Neural cell (in vitro differentiated cells): ENCODE measurements around the gene GAREM1. TPM values are rescaled to one million over a fixed set of nuclear protein-coding genes. Genes with fewer than 3 reads are reported as not detected.

ENCODE experiments used
- H2AFZ ChIP-seq: fragments of 200-600, 300-800 bp; sonication (generic), shearing (Covaris generic); 2 replicates; pipeline ENCODE4 v1.6.0; 2014; ENCODE audit warnings: low read depth, mild to moderate bottlenecking, antibody characterized with exemption, low read length, moderate library complexity
- H3F3A ChIP-seq: fragments of 200-600 bp; shearing (Covaris generic); 2 replicates; pipeline ENCODE4 v1.6.1; 2016; ENCODE audit warnings: mild to moderate bottlenecking, moderate library complexity, mixed read lengths, antibody characterized with exemption, low read length; ENCODE audit not compliant: insufficient read depth, poor library complexity, severe bottlenecking
- H3K27ac ChIP-seq: fragments of 200-600, 300-800 bp; sonication (generic), shearing (Covaris generic); 2 replicates; pipeline ENCODE4 v1.5.1; 2014; ENCODE audit warnings: mild to moderate bottlenecking, low read length, moderate library complexity
- H3K27me3 ChIP-seq: fragments of 300-800, 200-600 bp; sonication (generic), shearing (Covaris generic); 2 replicates; pipeline ENCODE4 v1.6.0; 2014; ENCODE audit warnings: mild to moderate bottlenecking, low read depth, low read length, moderate library complexity; ENCODE audit not compliant: insufficient read depth
- H3K36me3 ChIP-seq: fragments of 300-800, 200-600 bp; sonication (generic), shearing (Covaris generic); 2 replicates; pipeline ENCODE4 v1.5.1; 2014; ENCODE audit warnings: mild to moderate bottlenecking, antibody characterized with exemption, low read length, moderate library complexity; ENCODE audit not compliant: insufficient read depth
- H3K4me2 ChIP-seq: fragments of 300-800, 200-600 bp; sonication (generic), shearing (Covaris generic); 2 replicates; pipeline ENCODE4 v1.6.0; 2014; ENCODE audit warnings: mild to moderate bottlenecking, low read length
- H3K4me3 ChIP-seq: fragments of 300-800, 200-600 bp; sonication (generic), shearing (Covaris generic); 2 replicates; pipeline ENCODE4 v1.5.1; 2014; ENCODE audit warnings: mild to moderate bottlenecking, low read length, moderate library complexity
- H3K79me2 ChIP-seq: fragments of 200-600 bp; shearing (Covaris generic); replicated peaks from 2 replicates; pipeline ENCODE4 v1.6.0; 2014; ENCODE audit warnings: mild to moderate bottlenecking, low read length, moderate library complexity; ENCODE audit not compliant: insufficient read depth
- H3K9ac ChIP-seq: fragments of 300-800, 200-600 bp; sonication (generic), shearing (Covaris generic); 2 replicates; pipeline ENCODE4 v1.6.1; 2016; ENCODE audit warnings: mild to moderate bottlenecking, low read length, mixed read lengths
- H3K9me2 ChIP-seq: fragments of 200-600 bp; shearing (Covaris generic); 2 replicates; pipeline ENCODE4 v1.6.1; 2016; ENCODE audit warnings: mild to moderate bottlenecking, low read length, mixed read lengths; ENCODE audit not compliant: insufficient read depth
- H3K9me3 ChIP-seq: fragments of 200-600, 300-800 bp; sonication (generic), shearing (Covaris generic); 2 replicates; pipeline ENCODE4 v1.6.1; 2016; ENCODE audit warnings: mild to moderate bottlenecking, mixed run types, low read length, moderate library complexity, mixed read lengths
- H4K20me1 ChIP-seq: fragments of 200-600 bp; shearing (Covaris generic); 2 replicates; pipeline ENCODE4 v1.6.1; 2016; ENCODE audit warnings: mild to moderate bottlenecking, mixed run types; ENCODE audit not compliant: insufficient read depth
- EP300 ChIP-seq: fragments of 450-650 bp; conservative IDR thresholded peaks from 2 replicates; pipeline ENCODE4 v1.6.1; 2014; ENCODE audit warnings: antibody characterized with exemption, mild to moderate bottlenecking, moderate library complexity; ENCODE audit not compliant: poor library complexity, severe bottlenecking
- EZH2 ChIP-seq: fragments of 200-600, 300-800 bp; shearing (Covaris generic), sonication (generic); IDR thresholded peaks from 2 replicates; pipeline ENCODE4 v1.6.1; 2014; ENCODE audit warnings: antibody characterized with exemption, low read length, borderline replicate concordance, mild to moderate bottlenecking; ENCODE audit not compliant: insufficient read depth, poor library complexity, severe bottlenecking
- MXI1 ChIP-seq: fragments of 450-650 bp; conservative IDR thresholded peaks from 2 replicates; pipeline ENCODE4 v1.6.1; 2014; ENCODE audit warnings: antibody characterized with exemption, mild to moderate bottlenecking; ENCODE audit not compliant: poor library complexity, severe bottlenecking
- POLR2AphosphoS5 ChIP-seq: IDR thresholded peaks from 2 replicates; pipeline ENCODE4 v1.6.1; 2012
- RAD21 ChIP-seq: fragments of 450-650 bp; conservative IDR thresholded peaks from 2 replicates; pipeline ENCODE4 v1.6.1; 2014; ENCODE audit warnings: antibody characterized with exemption, mild to moderate bottlenecking, moderate library complexity
- SMC3 ChIP-seq: fragments of 450-650 bp; conservative IDR thresholded peaks from 2 replicates; pipeline ENCODE4 v1.6.1; 2014; ENCODE audit warnings: antibody characterized with exemption, mild to moderate bottlenecking, moderate library complexity; ENCODE audit not compliant: poor library complexity
- TAF1 ChIP-seq: IDR thresholded peaks from 2 replicates; pipeline ENCODE4 v1.6.1; 2012; ENCODE audit warnings: low read depth
- polyA plus RNA-seq: library from polyadenylated mRNA; depleted of rRNA; stranded (reverse); fragments of >200 nt; gene quantifications from 2 replicates; pipeline ENCODE4 v1.2.3, GENCODE V29; 2014
- TF ChIP-seq, protein P1 (sequence below): IDR thresholded peaks from 2 replicates; pipeline ENCODE4 v1.6.1; 2012; ENCODE audit warnings: borderline replicate concordance
- TF ChIP-seq, protein P2 (sequence below): fragments of 450-650 bp; IDR thresholded peaks from 2 replicates; pipeline ENCODE4 v1.5.1; 2014; ENCODE audit warnings: antibody characterized with exemption, mild to moderate bottlenecking, moderate library complexity; ENCODE audit not compliant: poor library complexity, severe bottlenecking

GAREM1 gene
- polyA plus RNA-seq, 1 donor from 2014 or later, result 1.3 TPM

DNA sequence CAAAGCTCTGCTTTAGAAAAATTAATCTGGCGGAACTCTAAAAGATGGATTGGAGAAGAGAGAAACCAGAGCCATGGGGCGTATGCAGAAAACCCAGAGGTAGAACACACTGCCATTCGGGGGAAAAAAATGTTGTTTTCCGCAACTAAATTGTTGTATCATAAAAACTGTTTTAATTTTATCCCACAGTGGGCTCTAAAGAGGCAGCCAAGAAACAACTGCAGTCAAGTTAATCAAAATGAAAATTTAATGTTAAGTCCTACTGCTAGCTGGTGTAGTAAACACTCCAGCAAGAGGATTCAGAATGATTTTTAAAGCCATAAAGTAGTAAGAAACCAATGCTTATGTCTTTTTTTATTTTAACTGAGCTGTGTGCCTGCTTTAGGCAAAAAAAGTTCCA is 69.1 kb downstream of the GAREM1 start:
- Histone ChIP-seq H3K9me2 (no peaks in the 10 kb centered on the region), H4K20me1 (no peaks in the 10 kb centered on the region), H3F3A (no peaks in the 10 kb centered on the region), H3K27ac (no peak overlapping the region), H3K9ac (no peak overlapping the region), H2AFZ (no peak overlapping the region), H3K27me3 (no peaks in the 10 kb centered on the region), H3K9me3 (no peaks in the 10 kb centered on the region), H3K4me2 (no peak overlapping the region), H3K4me3 (no peak overlapping the region), H3K79me2 (no peaks in the 10 kb centered on the region), H3K36me3 (no peaks in the 10 kb centered on the region)
- no peak for TF ChIP-seq RAD21
- TF ChIP-seq, protein P1, sequence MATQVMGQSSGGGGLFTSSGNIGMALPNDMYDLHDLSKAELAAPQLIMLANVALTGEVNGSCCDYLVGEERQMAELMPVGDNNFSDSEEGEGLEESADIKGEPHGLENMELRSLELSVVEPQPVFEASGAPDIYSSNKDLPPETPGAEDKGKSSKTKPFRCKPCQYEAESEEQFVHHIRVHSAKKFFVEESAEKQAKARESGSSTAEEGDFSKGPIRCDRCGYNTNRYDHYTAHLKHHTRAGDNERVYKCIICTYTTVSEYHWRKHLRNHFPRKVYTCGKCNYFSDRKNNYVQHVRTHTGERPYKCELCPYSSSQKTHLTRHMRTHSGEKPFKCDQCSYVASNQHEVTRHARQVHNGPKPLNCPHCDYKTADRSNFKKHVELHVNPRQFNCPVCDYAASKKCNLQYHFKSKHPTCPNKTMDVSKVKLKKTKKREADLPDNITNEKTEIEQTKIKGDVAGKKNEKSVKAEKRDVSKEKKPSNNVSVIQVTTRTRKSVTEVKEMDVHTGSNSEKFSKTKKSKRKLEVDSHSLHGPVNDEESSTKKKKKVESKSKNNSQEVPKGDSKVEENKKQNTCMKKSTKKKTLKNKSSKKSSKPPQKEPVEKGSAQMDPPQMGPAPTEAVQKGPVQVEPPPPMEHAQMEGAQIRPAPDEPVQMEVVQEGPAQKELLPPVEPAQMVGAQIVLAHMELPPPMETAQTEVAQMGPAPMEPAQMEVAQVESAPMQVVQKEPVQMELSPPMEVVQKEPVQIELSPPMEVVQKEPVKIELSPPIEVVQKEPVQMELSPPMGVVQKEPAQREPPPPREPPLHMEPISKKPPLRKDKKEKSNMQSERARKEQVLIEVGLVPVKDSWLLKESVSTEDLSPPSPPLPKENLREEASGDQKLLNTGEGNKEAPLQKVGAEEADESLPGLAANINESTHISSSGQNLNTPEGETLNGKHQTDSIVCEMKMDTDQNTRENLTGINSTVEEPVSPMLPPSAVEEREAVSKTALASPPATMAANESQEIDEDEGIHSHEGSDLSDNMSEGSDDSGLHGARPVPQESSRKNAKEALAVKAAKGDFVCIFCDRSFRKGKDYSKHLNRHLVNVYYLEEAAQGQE, result no peak
- TF ChIP-seq, protein P2, sequence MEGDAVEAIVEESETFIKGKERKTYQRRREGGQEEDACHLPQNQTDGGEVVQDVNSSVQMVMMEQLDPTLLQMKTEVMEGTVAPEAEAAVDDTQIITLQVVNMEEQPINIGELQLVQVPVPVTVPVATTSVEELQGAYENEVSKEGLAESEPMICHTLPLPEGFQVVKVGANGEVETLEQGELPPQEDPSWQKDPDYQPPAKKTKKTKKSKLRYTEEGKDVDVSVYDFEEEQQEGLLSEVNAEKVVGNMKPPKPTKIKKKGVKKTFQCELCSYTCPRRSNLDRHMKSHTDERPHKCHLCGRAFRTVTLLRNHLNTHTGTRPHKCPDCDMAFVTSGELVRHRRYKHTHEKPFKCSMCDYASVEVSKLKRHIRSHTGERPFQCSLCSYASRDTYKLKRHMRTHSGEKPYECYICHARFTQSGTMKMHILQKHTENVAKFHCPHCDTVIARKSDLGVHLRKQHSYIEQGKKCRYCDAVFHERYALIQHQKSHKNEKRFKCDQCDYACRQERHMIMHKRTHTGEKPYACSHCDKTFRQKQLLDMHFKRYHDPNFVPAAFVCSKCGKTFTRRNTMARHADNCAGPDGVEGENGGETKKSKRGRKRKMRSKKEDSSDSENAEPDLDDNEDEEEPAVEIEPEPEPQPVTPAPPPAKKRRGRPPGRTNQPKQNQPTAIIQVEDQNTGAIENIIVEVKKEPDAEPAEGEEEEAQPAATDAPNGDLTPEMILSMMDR, result no peak
- TF ChIP-seq MXI1, result no peak
- TF ChIP-seq POLR2AphosphoS5, result no peak
- no peak for TF ChIP-seq SMC3

GRCh38 chr18:32393407-32393806 is 77.3 kb downstream of the GAREM1 start:
- Histone ChIP-seq H3K4me3 (no peak overlapping the region), H3K4me2 (no peak overlapping the region), H3K79me2 (no peaks in the 10 kb centered on the region), H3K9me2 (no peaks in the 10 kb centered on the region), H3K27ac (no peak overlapping the region), H3K9me3 (no peaks in the 10 kb centered on the region), H2AFZ (no peak overlapping the region), H4K20me1 (no peaks in the 10 kb centered on the region), H3K27me3 (no peaks in the 10 kb centered on the region), H3F3A (no peaks in the 10 kb centered on the region), H3K9ac (no peak overlapping the region), H3K36me3 (no peaks in the 10 kb centered on the region)
- no peak for TF ChIP-seq POLR2AphosphoS5
- no peak for TF ChIP-seq MXI1
- TF ChIP-seq EZH2, result no peak
- TF ChIP-seq EP300, result no peak
- TF ChIP-seq, protein P2, result no peak
- TF ChIP-seq SMC3, result no peak
- TF ChIP-seq, protein P1, result no peak
- no peak for TF ChIP-seq RAD21
- no peak for TF ChIP-seq TAF1
